PC-9 (cell line): ENCODE measurements around the gene PLEKHF1.

Experiments used
- CTCF ChIP-seq: fragments of 200-600 bp; sonication (generic); conservative IDR thresholded peaks from 2 replicates; pipeline ENCODE4 v1.6.1; 2017; ENCODE audit warnings: mixed run types, antibody characterized with exemption, mild to moderate bottlenecking, moderate library complexity
- EZH2 ChIP-seq: fragments of 200-600 bp; sonication (generic); IDR thresholded peaks from 2 replicates; pipeline ENCODE4 v1.8.0; 2017; ENCODE audit warnings: antibody characterized with exemption, low read depth

- TF ChIP-seq CTCF (no peak), EZH2 (no peak)
These were observed 19.4 kb upstream of the PLEKHF1 start for GRCh38 chr19:29645911-29646310.
